GM10266 (cell line): ENCODE measurements around the gene DOCK2.

Source experiments
- DNase-seq: peaks from one replicate; pipeline ENCODE4 v3.0.0; 2012; ENCODE audit errors: extremely low spot score
- CTCF ChIP-seq: IDR thresholded peaks from 2 replicates; pipeline ENCODE4 v1.5.1; 2012; ENCODE audit warnings: mild to moderate bottlenecking, low read depth; ENCODE audit not compliant: control insufficient read depth, insufficient read depth; ENCODE audit errors: missing control alignments

The DOCK2 gene

GRCh38 chr5:169628892-169629291 lies 8.2 kb upstream of the DOCK2 start:
- no peak for DNase-seq
- TF ChIP-seq CTCF: no peak

GRCh38 chr5:169629847-169630548 lies 7.1 kb upstream of the DOCK2 start:
- DNase-seq: no peak

DNA sequence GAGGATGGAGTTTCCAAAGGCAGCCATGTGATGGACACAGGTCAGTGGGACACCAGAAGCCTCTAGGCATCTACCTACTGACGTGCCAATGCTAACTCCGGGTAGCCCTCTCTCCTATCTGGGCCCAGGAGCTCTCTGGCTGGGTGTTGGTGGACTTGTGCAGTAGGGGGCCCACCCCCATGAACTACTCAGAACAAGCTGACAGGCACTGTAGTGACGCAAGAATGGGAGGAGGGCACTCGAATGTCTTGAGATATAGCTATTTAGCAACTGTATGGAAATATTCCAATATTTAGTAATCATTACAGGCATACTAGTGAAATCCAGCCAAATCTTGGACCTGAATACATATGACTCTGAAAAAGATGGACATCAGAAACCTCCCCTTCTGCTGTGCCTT lies 5.7 kb upstream of the DOCK2 start:
- no peak for DNase-seq

More at GRCh38 chr5:169629847-169630548, 7.1 kb upstream of the DOCK2 start:
- no peak for TF ChIP-seq CTCF

GRCh38 chr5:169632946-169633345 lies 4.1 kb upstream of the DOCK2 start:
- TF ChIP-seq CTCF: no peak
- DNase-seq: no peak

More for the DNA sequence above, 5.7 kb upstream of the DOCK2 start:
- no peak for TF ChIP-seq CTCF

- DNase-seq: no peak
- TF ChIP-seq CTCF: no peak
These were observed 2.5 kb upstream of the DOCK2 start for GRCh38 chr5:169634606-169635005.

DNA sequence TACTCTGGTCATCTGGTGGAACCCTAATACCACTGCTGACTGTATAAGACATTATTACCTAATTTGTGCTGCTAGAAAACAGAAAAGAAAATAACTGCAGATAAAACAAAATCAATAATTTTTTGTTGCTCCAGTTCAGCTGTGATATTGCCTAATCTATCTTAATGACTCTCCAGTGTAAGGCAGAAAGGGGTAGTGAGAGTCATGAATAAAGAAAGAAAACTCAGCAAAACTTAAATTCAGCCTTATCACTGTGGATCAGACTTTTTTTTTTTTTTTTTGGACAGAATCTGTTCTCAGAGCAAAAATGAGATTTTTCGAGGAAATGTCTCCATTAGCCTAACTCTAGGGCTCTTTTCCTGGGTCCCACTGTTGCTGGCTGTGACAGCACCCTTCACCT lies 1.1 kb upstream of the DOCK2 start:
- TF ChIP-seq CTCF: no peak
- DNase-seq: no peak

GRCh38 chr5:169636477-169637084 lies 494 bp upstream of the DOCK2 start:
- no peak for DNase-seq
- TF ChIP-seq CTCF: no peak
